ENCODE results near the gene PLCG1.

PLCG1 gene

DNA sequence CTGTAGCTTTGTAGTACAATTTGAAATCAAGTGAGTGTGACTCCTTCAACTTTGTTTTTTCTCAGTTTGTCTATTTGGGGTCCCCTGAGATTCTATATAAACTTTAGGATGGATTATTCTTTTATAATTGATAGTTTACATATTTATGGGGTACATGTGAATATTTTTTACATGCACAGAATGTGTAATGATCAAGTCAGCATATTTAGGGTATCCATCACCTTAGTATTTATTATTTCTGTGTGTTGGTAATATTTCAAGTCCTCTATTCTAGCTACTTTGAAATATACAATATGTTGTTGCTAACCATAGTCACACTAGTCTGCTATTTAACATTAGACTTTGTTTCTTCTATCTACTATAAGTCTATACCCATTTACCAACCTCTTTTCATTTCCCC, 50.3 kb downstream of the PLCG1 start:
- peaks cover 3% of the 10 kb centered on the region for H3K36me3 Mint-ChIP-seq
- DNase-seq (ENCODE audit: low spot score in 2 of 2) (no peak), ATAC-seq (no peak)
- peaks cover under 1% of the 10 kb centered on the region for H3K4me1 Mint-ChIP-seq
- H3K27ac Mint-ChIP-seq, result peak overlapping the region; percentile 13
- H3K9me3 Mint-ChIP-seq, result peaks cover 7% of the 10 kb centered on the region
- H3K4me3 Mint-ChIP-seq, result no peak overlapping the region

DNA sequence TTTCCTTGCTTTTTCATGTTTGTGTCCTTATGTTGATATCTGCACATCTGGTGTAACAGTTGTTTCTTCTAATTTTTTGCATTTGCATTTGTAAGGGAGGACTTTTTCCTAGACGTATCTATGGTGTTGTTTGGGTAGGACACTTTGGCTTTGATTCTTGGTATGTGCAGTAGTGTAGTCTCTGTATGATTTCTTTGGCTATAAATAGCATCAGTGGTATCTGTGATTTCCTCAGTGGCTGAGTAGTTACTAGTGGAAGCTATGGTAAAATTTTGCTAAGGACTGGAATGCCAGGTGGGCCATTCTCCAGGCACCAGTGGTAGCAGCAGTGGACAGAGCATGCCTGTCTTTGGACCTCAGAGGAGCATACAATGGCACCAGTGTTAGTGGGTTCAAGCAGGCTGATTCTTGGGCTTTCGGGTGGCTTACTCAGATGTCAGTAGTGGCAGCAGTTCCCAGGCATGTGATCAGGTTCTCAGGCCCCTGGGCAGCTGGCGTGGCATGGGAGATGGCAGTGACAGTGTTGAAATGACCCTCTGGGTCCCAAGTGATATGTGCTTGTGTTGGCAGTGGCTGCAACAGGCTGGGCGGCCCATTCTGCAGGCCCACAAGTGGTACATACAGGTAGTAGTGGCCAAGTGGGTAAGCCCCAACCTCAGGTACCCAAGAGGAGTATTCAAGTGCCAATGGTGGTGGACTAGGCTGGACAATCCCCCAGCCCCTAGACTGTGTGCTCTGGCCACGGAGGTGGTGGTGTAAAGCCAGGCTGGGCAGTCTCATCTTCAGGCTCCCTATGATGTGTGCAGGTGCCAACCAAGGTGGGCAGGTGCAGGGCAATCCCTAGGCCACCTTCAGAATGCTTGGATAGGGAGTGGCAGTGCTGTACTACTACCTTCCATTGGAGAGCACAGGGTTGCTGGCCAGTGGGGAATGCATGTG, 54.5 kb downstream of the PLCG1 start:
- Mint-ChIP-seq H3K9me3 (peaks cover 7% of the 10 kb centered on the region), H3K4me3 (no peak overlapping the region), H3K27ac (no peak overlapping the region), H3K36me3 (no peaks in the 10 kb centered on the region), H3K4me1 (peaks cover 4% of the 10 kb centered on the region)
- DNase-seq (ENCODE audit: low spot score in 2 of 2) (no peak), ATAC-seq (no peak)

DNA sequence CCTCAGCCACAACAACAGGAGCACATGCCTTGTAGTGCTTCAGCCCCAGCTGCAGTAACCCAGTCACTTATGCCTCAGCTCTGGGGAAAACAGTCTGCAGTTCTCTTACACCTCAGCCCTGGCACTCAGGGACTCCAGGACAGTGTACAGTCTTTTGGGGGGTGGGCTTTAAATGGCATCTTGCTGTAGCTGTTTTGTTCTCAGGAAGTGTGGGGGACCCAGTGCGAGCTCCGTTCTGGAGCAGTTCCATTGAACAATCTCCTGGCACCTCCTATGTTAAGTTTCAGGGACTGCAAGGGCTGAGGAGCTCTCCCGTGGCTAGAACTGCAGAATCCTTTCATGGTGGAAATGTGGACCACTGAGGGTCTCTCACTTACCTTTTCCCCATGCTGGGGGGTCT, 55.2 kb downstream of the PLCG1 start:
- Mint-ChIP-seq H3K4me3 (no peak overlapping the region), H3K4me1 (peaks cover 6% of the 10 kb centered on the region), H3K9me3 (peaks cover 7% of the 10 kb centered on the region), H3K36me3 (no peaks in the 10 kb centered on the region), H3K27ac (no peak overlapping the region)
- DNase-seq (ENCODE audit: low spot score in 2 of 2) (no peak), ATAC-seq (no peak)

DNA sequence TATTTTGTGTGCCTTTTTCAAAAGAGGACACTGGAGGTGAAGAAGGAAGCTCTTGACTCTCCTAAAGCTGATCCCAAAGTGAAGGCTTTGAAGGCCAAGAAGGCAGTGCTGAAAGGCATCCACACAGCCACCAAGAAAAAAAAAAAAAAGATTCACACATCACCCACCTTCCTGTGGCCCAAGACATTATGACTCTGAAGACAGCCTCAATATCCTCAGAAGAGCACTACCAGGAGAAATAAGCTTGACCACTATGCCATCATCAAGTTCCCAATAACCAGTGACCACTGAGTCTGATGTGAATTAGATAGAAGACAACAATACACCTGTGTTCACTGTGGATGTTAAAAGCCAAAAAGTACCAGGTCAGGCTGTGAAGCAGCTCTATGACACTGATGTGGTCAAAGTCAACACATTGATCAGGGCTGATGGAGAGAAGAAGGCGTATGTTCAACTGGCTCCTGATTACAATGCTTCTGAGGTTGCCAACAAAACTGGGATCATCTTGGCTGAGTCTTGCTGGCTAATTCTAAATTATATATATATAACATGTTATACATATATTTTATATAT, 59.4 kb downstream of the PLCG1 start:
- DNase-seq (ENCODE audit: low spot score in 2 of 2) (no peak), ATAC-seq (no peak)
- Mint-ChIP-seq H3K36me3 (no peaks in the 10 kb centered on the region), H3K4me1 (peaks cover 6% of the 10 kb centered on the region), H3K9me3 (peaks cover 5% of the 10 kb centered on the region), H3K4me3 (no peak overlapping the region), H3K27ac (no peak overlapping the region)

- Mint-ChIP-seq H3K27ac (no peak overlapping the region), H3K4me3 (no peak overlapping the region), H3K4me1 (peaks cover 6% of the 10 kb centered on the region), H3K36me3 (no peaks in the 10 kb centered on the region), H3K9me3 (peaks cover 5% of the 10 kb centered on the region)
- ATAC-seq (no peak), DNase-seq (ENCODE audit: low spot score in 2 of 2) (no peak)
Observed at GRCh38 chr20:41198443-41198842, 61.1 kb downstream of the PLCG1 start.

- Mint-ChIP-seq H3K27ac (no peak overlapping the region), H3K4me3 (no peak overlapping the region), H3K36me3 (no peaks in the 10 kb centered on the region), H3K9me3 (peaks cover 5% of the 10 kb centered on the region), H3K4me1 (peaks cover 6% of the 10 kb centered on the region)
- ATAC-seq, result no peak
- no peak for DNase-seq (ENCODE audit: low spot score in 2 of 2)
Observed at GRCh38 chr20:41200446-41201202, 63.3 kb downstream of the PLCG1 start.

GRCh38 chr20:41201760-41202159, 64.4 kb downstream of the PLCG1 start:
- Mint-ChIP-seq H3K4me3 (no peak overlapping the region), H3K27ac (no peak overlapping the region), H3K36me3 (no peaks in the 10 kb centered on the region), H3K9me3 (peaks cover 5% of the 10 kb centered on the region), H3K4me1 (peaks cover 2% of the 10 kb centered on the region)
- DNase-seq (ENCODE audit: low spot score in 2 of 2), result no peak
- no peak for ATAC-seq

DNA sequence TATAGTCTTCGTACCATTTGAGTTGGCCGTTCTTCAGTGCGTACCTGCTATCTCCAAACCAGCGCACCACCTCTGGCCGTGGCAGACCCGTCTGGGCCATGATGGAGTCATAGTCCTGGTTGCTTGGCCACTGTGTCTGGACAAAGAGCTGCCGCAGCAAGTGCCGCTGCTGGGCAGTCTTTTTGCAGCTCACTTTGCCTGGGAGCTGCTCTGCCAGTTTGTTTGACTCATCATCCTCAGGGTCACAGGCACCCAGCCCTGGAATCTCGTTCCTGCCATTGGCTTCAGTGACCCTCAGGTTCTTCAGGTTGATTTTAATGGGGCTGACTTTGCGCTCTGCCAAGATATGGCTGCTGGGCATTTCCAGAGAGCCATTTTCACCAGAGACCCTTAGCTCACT, 65.1 kb downstream of the PLCG1 start:
- no peak for DNase-seq (ENCODE audit: low spot score in 2 of 2)
- no peaks in the 10 kb centered on the region for H3K36me3 Mint-ChIP-seq
- no peaks in the 10 kb centered on the region for H3K4me1 Mint-ChIP-seq
- H3K9me3 Mint-ChIP-seq, result peaks cover 5% of the 10 kb centered on the region
- no peak overlapping the region for H3K4me3 Mint-ChIP-seq
- no peak overlapping the region for H3K27ac Mint-ChIP-seq
- ATAC-seq, result no peak

- no peak overlapping the region for H3K4me3 Mint-ChIP-seq
- H3K36me3 Mint-ChIP-seq, result no peaks in the 10 kb centered on the region
- ATAC-seq (no peak), DNase-seq (ENCODE audit: low spot score in 2 of 2) (no peak)
- H3K27ac Mint-ChIP-seq, result no peak overlapping the region
- no peaks in the 10 kb centered on the region for H3K4me1 Mint-ChIP-seq
- peaks cover 5% of the 10 kb centered on the region for H3K9me3 Mint-ChIP-seq
Observed at GRCh38 chr20:41203660-41204059, 66.3 kb downstream of the PLCG1 start.

DNA sequence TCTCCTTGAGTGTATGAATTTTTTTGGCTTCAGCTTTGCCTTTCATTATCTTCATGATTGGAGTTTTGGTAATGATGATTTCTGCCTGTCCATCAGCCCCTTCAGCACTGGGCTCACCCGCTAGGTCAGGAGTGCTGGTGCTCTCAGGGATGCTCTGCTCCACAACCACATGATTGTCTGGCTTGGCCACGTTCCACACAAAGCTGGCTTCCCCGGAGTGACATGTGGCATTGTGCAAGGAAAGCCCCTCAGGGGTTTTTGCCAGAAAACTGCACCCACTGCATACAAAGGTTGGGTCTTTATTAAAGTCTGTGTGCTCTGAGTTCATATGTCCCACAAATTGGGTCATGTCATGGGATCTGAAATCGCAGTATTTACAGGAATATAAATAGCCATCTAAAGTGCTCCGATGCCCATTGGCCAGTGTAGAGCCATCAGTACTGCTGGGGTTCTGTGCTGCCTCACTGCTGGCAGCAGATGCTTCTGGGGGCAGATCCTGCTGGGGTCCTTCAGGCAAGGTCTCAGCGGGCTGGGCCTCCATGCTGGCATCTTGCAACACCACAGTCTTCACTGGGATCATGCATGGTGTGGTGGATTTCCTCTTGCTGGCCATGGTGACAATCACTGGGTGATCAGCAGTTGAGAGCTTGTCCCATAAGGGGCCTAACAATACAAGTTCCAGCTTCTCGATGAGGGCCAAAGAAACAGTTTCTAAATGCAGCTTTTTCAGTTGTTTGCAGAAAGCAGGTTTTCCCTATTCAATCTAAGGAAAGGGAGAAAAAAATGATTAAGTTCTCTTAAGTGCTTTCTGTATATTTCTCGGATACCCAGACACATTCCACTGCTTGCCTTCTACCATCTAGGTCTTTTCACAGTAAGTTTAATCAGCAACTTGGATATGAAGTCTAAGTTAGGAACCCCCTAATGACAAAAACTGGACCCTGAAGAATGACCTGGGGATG, 67.2 kb downstream of the PLCG1 start:
- Mint-ChIP-seq H3K27ac (no peak overlapping the region), H3K4me3 (no peak overlapping the region), H3K36me3 (no peaks in the 10 kb centered on the region), H3K9me3 (no peaks in the 10 kb centered on the region), H3K4me1 (no peaks in the 10 kb centered on the region)
- no peak for DNase-seq (ENCODE audit: low spot score in 2 of 2)
- ATAC-seq, result no peak

GRCh38 chr20:41205313-41205712, 68.0 kb downstream of the PLCG1 start:
- ATAC-seq, result no peak
- no peaks in the 10 kb centered on the region for H3K4me1 Mint-ChIP-seq
- no peak overlapping the region for H3K27ac Mint-ChIP-seq
- DNase-seq (ENCODE audit: low spot score in 2 of 2), result no peak
- no peaks in the 10 kb centered on the region for H3K9me3 Mint-ChIP-seq
- no peaks in the 10 kb centered on the region for H3K36me3 Mint-ChIP-seq
- H3K4me3 Mint-ChIP-seq, result no peak overlapping the region

- DNase-seq (ENCODE audit: low spot score in 2 of 2) (no peak), ATAC-seq (no peak)
- Mint-ChIP-seq H3K4me3 (no peak overlapping the region), H3K27ac (no peak overlapping the region), H3K4me1 (peaks cover 9% of the 10 kb centered on the region), H3K36me3 (no peaks in the 10 kb centered on the region), H3K9me3 (no peaks in the 10 kb centered on the region)
Observed at GRCh38 chr20:41213150-41213820, 75.9 kb downstream of the PLCG1 start.

DNA sequence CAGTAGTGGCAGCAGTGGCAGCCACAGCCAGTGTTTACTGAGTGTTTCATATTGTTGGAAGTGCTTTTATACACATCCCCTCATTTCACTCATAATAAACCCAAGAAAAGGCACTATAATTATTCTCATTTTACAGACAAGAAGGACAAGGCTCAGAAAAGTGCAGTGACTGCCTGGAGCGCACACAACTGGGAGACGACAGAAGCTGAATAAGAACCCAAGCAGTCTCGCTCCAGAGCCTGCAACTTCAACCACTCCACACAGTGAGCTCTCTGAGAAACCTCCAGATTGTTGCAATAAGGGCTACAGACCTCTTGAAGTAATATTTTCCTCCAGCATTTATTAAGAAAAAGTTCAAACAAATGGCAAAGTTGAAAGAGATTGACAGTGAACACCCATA, 76.9 kb downstream of the PLCG1 start:
- H3K9me3 Mint-ChIP-seq, result no peaks in the 10 kb centered on the region
- no peak for DNase-seq (ENCODE audit: low spot score in 2 of 2)
- ATAC-seq, result no peak
- H3K4me1 Mint-ChIP-seq, result peaks cover 9% of the 10 kb centered on the region
- H3K27ac Mint-ChIP-seq, result no peak overlapping the region
- H3K36me3 Mint-ChIP-seq, result no peaks in the 10 kb centered on the region
- no peak overlapping the region for H3K4me3 Mint-ChIP-seq

GRCh38 chr20:41214666-41215065, 77.3 kb downstream of the PLCG1 start:
- H3K4me1 Mint-ChIP-seq, result peaks cover 9% of the 10 kb centered on the region
- H3K9me3 Mint-ChIP-seq, result no peaks in the 10 kb centered on the region
- DNase-seq (ENCODE audit: low spot score in 2 of 2) (no peak), ATAC-seq (no peak)
- H3K27ac Mint-ChIP-seq, result no peak overlapping the region
- H3K36me3 Mint-ChIP-seq, result no peaks in the 10 kb centered on the region
- no peak overlapping the region for H3K4me3 Mint-ChIP-seq

Measured in stimulated activated effector memory CD8-positive, alpha-beta T cell treated with anti-CD3 and anti-CD28 coated beads, Interleukin-12 subunit alpha, Interleukin-12 subunit beta, amount 100 ng/mL, for 72 hours (primary cell).